OCI-LY7 (cell line): ENCODE measurements around the gene PRDM5.

ENCODE experiments used
- EZH2phosphoT487 ChIP-seq: fragments of 200-600 bp; sonication (generic); IDR thresholded peaks from 2 replicates; pipeline ENCODE4 v1.6.1; 2018; ENCODE audit warnings: low read depth, borderline replicate concordance, mild to moderate bottlenecking, mixed run types, antibody characterized with exemption, low read length, moderate library complexity, mixed read lengths
- TF ChIP-seq, protein P1 (sequence below): fragments of 200-600 bp; sonication (generic); conservative IDR thresholded peaks from 2 replicates; pipeline ENCODE4 v1.5.1; 2014; ENCODE audit warnings: mild to moderate bottlenecking, antibody characterized with exemption, low read length, moderate library complexity, mixed read lengths

DNA sequence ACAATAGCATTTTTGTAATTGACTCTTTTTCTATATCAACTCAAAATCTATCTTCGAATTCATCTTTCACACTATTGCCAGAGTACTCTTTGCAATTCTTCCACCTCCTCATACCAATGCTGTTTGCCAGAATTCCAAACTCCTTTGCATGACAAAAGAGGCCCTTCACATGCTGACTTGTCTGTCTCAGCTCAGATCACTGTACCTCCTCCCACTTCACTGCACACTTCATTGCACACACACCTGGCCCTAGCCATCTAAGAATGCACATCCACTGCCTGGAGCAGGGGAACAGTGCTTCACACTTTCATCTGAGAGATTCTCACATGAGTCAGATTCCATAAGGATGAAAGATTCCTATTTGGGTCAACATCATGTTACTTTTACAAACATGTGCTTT lies 56.5 kb downstream of the PRDM5 start:
- TF ChIP-seq, protein P1, sequence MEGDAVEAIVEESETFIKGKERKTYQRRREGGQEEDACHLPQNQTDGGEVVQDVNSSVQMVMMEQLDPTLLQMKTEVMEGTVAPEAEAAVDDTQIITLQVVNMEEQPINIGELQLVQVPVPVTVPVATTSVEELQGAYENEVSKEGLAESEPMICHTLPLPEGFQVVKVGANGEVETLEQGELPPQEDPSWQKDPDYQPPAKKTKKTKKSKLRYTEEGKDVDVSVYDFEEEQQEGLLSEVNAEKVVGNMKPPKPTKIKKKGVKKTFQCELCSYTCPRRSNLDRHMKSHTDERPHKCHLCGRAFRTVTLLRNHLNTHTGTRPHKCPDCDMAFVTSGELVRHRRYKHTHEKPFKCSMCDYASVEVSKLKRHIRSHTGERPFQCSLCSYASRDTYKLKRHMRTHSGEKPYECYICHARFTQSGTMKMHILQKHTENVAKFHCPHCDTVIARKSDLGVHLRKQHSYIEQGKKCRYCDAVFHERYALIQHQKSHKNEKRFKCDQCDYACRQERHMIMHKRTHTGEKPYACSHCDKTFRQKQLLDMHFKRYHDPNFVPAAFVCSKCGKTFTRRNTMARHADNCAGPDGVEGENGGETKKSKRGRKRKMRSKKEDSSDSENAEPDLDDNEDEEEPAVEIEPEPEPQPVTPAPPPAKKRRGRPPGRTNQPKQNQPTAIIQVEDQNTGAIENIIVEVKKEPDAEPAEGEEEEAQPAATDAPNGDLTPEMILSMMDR, result no peak
- no peak for TF ChIP-seq EZH2phosphoT487
